RPMI8226 (cell line): Measurements from ENCODE around the gene SLC7A1.

Experiments
- DNase-seq: peaks from one replicate; pipeline ENCODE4 v3.0.0-alpha.2; 2015

The SLC7A1 gene

DNA sequence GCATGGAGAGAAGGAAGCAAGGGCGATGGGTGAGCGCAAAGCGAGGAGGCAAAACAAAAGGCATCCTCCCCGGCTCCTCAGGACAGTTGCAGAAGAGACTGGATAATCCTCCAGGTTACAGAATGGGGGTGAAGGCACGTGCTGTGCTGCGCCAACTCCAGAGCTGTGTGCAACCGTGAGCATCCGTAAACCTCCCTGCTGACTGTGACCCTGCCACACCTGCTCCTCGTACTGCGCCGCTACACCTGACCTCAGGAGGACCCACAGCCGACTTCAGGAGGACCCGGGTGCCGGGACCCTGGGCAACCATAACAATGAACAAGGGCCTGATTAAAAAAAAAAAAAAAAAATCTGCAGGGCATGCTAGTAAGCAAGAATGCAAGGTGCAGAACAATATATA is 68.7 kb downstream of the SLC7A1 start:
- DNase-seq, result no peak

DNA sequence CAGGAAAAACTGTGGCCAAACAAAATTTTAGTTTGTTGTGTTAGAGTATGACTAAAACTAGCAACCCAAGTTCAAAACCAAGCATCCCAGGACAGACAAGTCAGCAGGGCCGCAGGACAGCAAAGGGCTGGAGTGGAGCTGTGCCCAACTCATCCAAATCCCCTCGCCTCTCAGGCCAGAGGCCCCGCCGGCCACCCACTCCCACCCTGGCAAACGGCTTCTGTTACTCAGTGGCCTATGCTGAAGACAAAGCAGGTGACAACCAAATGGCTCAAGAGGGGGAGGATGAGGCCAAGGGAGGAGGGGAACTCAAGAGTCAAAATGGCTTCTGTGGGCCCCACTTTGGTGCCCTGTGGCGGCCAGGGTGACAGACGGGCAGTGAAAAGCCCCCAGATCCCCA is 69.7 kb downstream of the SLC7A1 start:
- DNase-seq, result no peak

DNA sequence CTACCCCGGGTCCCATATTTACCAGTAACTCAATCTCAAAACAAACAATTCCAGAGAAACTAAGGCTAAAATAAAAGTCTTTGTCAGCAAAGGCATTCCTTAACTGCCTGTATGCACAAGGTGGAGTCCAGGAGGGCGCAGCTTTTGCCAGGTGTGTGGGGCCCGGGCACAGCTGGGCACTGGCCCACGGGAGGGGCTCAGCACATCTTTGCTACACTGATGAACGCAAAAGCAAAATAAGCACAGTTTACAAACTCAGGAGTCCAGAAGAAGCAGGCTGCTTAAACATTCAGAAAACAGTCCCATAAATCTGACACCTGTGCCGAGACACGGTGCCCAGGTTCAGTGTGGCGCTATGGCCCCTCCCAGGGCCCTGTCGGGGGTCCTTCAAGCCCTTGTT is 70.8 kb downstream of the SLC7A1 start:
- no peak for DNase-seq

DNA sequence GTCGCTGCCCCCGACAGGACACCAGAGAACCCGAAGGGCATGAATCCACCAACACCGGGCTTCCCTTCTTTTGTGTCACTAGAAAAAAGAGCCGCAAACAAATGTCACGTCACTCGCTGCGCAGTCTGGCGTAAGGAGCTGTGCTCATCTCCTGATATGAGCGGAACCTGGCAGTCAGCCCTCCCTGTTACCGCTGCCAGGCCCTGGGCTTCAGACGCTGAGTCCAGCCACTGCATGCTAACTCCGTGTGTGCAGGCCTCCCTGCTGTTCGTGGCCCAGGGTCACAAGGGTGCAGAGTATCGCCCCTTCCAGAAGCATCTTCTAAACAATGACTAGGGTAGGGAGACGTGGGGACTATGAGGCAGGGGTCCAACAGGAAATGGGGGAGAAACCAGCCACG is 71.3 kb downstream of the SLC7A1 start:
- no peak for DNase-seq

DNA sequence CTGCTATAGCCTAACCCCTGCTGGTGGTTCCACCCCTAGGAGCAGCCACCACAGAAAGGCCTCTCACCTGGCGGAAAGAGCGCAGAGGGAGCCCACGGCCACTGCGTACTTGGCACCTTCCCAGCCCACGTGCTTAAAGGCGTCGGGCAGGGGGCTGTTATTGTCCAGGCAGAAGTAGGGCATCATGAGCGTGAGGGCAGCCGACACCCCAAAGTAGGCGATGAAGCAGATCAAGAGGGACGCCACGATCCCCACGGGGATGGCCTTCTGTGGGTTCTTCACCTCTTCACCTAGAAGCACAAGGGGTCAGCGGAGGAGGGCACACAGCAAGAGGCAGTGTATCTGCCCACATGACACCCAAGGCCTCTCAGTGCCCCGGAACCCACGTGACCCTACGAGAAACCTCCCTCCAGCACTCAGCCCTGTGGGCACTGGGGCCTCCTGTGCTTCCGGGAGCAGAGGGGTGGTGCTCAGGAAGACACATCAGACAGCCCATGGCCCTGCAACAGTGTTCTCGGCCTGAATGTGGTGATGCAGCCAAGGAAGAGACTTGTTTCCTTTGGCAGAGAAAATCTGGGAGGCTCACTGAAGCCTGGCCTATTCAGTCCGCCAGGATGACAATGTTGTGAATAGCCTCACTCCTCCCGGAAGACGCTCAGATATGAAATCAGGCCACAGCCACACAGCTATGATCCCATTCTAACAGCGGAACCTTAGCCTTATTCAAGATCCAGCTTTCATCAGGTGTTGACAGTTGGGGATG is 72.1 kb downstream of the SLC7A1 start:
- DNase-seq, result no peak

DNA sequence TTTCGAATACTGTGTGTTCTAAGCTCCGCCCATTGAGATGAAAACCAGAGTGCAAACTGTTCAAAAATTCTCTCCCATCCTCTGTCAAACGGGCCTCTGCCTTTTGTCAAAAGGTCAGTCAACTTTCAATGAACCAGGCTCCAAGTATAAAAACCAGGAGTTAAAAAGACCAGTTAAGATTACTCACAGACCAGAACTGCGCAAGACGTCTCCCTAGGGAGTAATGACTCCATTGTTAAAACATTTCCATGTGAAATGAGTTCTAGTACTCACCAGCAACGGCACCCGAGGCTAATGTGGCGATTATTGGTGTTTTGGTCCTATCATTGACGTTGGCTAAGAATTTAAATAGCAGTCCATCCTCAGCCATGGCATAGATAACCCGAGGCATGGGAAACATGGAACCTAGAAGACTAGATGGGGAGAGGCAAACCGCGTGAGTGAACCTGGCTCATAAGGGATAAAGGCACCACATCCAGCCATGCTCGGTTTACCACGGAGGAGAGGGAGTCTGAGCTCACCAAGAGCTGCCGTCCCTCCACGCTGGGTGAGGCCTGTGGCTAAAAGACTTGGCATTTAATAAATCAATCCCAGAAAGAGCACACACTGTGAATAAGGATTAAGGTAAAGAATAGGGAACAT is 73.3 kb downstream of the SLC7A1 start:
- no peak for DNase-seq

DNA sequence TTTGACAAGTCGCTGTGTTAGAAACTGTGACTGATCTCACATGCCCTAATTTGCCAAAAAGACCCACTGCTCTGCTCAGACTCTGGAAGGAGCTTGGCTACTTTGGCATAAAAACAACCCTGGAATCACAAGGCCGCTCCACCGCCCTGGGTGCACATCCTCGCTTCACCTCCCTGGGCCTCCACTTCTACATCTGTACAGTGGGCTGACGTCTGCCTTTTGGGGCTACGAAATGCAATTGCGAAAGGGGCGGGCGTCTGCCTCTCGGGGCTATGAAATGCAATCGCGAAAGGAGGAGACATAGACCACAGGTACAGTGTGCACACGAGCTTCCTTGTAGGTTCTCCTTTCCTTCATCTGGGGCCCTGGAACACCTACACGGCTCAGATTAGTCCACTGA is 74.2 kb downstream of the SLC7A1 start:
- no peak for DNase-seq

DNA sequence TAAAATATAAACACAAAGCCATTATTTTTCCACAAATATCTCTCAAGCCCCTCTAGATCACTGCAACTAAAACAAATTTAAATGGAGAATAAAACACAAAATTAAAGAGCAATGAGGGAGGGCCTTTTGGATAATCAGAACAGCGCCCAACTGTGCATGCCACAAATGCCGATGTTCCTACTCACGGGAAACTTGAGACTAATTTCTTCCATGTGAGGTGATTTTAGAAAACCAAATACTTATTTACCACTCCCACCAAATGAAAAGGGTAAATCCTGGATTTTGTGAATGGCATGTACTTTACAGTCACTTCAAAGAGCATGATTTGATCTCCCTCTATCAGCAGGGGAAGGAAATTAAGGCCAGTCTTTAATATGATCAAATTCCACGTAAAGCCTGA is 74.8 kb downstream of the SLC7A1 start:
- DNase-seq, result no peak

DNA sequence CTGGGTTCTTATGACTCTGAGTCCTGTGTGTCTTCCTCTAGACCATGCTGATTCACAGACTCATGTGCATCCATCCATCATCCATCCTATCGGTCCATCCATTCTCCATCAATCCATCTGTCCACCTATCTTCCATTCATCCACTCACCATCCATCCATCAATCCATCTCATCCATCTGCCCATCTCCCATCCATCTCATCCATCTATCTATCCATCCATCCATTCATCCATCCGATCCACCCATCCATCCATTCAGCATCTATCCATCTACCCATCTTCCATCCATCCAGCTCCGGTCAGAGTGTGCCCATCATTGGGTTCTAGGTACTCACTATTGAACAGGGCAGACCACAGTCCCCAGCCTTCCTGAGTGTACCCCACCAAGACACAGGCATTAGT is 75.6 kb downstream of the SLC7A1 start:
- DNase-seq, result no peak

DNA sequence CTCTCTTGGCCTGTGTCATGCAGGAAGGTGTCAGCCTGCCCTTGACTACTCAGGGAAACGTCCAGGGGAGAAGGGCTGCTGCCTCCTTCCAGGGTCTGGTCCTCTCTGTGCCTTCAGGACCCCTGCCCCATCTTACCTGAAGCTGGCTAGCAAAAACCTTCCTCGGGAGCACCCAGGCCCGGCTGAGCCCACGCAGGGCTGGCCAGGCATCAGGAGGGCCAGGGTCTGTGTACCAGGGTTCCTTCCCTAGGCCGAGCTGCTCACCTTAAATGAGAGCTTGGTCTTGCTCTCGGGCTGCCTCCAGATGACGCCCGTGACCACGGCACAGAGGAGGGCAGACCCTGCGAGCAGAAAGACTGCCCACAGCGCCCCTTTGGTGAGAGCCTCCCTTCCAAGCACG is 78.6 kb downstream of the SLC7A1 start:
- DNase-seq, result no peak

DNA sequence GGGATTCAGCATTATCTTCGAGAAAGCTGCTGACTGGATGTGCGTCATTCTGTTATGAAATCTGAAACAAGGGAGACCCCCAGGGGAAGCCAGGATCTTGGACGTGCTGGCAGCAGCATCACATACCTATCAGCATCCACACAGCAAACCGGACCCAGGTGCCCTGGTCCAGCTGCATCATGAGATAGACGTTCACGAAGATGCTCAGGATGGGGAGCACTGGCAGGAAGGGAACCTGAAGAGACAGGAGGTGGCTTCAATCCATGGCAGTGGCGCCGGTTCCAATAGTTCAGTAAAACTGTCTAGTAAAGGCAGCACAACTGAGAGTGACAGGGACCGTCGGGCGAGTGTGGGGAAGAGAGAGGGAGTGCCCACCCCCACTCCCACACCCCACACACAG is 79.5 kb downstream of the SLC7A1 start:
- DNase-seq, result no peak

DNA sequence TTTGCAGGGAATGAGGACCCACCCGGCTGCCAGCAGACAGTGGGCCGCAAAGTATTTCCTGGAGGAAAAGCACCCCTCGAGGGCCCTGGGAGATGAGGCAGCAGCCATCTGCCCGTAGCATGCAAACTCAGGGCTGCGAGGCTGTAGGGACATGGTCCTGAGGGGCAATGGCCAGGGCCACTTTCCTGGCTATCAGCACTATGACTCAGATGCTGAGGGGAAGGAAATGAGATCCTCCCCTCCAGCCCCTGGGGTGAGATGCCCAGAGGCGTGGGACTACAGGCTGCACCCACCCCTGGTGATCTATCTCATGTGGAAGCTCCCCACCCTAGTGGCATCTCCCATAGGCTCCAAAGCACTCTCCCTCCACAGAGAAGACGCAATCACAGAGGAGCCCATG is 80.1 kb downstream of the SLC7A1 start:
- no peak for DNase-seq

DNA sequence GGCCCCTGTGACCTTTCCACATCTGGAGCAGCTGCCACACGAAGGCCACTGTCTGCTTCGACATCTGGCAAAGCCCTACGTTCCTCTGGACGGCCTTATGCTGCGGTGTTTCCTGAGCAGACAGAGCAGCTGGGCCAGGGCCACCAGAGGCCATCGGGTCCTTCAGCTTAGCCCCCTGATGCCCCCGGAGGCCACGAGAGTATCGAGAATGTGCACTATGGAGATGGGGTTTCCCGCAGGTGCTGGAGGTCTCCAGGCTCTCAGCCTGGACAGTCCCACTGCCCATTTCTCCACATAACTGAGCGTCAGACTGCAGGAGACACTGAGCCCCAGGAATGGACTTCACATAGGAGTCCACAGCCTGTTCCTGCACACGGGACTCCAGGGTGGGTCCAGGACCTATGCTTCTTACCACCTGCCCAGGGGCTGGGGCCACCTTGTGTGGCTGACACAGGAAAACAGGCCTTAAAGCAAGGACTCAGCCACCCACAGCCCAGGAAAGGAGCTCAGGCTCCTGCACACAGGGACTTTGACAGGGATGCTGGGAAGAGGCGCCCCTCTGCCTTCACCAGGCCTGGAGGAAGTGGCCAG is 80.7 kb downstream of the SLC7A1 start:
- no peak for DNase-seq

DNA sequence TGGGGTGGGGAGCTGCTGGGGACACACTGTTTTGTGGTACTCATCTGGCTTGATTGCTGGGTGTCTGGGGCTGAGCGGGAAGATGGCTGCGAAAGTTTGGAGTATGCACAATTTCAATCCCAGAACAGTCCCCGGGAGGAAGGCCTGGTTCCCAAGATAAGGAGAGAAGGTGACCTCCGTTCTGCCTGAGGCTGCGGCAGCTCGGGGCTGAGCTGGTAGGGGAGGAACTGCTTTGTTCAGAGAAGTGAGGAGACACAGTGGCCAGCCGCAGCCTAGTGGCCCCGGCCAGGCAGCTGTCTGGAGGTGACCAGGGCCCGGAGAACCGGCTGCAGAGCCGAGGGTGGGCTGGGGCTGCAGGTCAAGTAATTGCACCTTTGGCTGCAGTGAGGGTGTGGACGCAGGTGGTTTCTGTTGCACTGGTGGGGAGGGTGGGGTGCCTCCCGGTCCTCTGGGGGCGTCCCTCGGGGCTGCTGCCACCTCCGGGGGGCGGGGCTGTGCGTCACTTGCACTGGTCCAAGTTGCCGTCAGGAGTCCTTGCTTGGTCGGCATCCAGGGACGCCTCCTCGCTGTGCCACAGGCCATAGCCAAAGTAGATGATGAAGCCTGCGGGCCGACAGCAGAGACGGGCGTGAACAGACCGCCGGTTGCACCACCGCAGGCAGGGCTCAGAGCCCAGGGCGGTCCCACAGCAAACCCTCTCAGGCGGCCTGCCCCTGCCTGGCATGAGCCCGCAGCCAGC is 81.3 kb downstream of the SLC7A1 start:
- no peak for DNase-seq

DNA sequence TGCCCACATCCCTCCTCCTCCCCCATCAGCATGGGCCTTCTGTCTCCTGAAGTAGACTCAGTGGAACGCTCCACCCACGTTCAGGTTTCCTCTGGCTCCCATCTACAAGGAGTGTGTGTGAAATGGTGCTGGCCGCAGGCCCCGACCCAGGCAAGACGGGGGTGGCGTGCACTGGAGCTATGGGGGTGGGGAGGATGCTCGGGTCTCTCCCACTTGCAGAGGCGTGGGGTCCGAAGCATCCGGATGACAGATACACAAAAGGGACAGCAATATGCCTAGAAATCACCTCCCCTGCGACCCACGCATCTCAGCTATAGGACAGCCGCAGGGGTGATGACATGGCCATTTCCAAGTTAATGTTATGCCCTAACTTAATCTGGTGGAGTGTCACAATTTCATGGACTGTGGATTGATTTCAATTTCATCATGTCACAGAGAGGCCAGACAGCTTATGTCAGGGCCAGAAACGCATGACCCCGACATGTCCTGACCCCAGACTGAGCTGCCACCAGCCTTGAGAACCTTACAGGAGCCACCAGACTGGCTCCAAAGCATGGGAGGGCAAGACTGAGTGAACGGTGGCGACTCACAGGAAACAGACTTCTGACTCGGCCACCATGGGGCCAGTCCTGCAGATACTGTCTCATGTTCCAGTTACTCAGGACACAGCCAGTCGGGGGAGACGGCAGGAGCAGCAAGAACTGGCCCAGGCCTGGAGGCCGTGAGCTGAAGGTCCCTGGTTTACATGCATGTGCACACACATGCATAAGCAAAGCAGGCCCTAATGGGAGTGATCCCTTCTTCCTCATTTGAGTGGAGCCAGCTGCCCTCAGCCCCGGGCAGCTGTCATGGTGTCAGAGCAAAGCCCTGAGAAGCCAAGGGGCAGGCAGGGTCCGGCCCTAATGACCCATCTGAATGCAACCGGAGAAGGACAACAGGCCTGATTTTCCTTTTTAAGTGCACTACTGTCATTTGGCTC is 82.2 kb downstream of the SLC7A1 start:
- DNase-seq, result no peak

DNA sequence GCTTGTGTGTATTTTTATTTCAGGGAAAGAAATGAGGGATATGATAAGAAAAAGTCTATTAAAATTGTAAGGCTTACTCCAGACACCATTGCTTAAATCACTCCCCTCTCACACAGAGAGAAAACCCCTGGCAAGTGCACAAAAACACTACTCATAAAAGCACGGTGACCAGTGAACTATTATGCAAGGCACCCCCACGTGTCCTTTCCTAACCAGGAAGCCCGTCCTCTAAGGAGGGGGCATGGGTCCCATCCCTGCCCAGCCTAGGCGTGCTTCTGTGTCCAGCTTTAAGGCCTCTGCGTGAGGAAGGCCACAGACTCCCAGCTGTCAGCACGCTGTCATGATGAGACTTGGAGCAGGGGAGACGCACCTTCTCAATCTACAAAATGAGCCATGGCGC is 83.5 kb downstream of the SLC7A1 start:
- no peak for DNase-seq

DNA sequence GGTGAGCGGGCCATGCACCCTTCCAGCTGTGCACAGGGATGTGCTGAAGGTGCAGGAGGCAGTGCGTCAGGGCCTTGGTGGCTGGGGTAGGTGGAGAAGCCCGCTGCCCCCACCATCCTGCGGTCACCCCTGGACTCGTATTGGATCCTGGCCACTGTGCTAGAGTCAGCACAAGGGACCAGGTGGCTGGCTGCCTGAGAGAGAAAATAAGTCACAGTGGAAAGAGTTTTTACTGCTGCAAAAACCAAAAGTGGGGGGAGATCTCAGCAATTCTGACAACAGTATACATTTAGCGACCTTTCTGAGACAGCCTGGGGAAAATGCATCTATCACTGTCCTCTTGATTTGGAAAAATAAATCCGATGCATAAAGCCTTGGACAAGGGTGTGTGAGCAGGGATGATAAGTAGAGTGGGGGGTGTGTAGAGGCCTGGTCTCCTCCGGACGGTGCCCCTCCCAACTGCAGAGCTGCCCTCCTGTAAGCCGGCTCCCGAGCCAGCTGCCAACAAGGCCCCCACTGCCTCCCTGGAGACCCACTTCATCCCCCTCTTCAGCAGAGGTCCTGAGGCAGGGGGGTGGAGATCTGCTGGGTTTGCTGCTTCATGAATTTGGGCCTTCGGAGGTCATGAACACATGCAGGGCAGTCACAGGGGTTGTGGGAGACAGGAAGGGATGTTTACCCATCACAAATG is 84.2 kb downstream of the SLC7A1 start:
- no peak for DNase-seq

DNA sequence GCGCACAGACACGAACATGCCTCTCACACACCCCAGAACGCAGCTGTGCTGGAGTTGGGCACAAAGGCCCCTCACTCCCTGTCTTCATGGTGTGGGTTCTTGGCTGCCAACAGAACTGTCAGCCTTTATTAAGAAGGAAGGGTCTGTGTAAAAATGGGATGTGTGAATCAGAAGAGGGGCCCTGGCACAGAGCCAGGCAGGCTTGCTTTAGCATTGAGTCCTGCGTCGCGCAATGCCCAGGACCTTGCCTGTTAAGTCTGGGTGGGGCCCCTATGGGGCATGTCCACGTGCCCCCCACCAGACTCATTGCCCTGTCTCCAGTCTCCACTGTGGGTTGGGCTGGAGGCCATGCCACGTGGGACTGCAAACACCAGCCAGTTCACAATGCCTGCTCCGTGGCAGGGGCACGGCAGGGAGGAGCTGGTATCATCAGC is 84.8 kb downstream of the SLC7A1 start:
- DNase-seq, result no peak

DNA sequence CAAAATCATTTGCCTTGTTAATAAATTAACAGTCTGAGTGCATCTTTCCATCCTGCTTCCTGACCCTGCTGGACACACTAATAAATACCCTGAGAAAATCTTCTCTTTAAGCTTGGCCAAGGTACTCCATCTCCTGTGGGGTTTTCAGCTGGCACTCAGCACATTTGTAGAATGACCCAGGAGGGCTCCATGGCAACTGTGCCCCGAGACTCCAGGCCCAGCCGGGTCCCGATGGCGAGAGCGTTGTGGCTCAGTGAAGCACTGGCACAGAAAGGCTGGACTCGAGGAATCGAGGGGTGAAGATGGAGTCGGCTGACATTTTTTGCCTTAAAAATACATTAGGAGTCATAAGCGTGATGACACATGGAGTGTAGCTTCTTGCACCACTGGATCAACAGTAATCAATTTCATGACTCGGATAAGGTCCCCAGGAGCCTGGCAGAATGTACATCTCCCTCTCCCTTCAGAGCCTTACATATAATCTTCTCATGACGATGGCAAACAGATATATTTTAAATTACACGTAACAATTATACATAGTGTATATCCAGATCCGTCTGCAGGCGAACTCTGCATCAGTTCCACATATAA is 85.4 kb downstream of the SLC7A1 start:
- DNase-seq, result no peak

DNA sequence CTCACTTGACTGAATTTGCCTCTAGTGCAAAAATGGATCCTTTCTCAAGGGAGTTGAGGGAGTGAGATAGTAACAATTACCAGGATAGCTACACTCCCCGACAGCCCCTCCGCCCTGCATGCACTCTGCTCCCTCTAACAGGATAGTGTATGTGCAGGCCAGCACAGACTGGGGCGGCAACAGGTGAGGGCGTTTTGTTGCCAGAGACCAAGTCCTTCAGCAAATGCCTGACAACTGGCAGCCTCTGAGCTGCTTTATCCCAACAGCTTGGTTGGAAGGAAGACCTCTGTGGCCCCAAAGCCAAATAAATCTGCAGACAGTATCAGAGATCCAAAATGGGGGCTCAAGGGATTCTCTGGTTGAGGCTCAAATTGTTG is 86.6 kb downstream of the SLC7A1 start:
- DNase-seq, result no peak

DNA sequence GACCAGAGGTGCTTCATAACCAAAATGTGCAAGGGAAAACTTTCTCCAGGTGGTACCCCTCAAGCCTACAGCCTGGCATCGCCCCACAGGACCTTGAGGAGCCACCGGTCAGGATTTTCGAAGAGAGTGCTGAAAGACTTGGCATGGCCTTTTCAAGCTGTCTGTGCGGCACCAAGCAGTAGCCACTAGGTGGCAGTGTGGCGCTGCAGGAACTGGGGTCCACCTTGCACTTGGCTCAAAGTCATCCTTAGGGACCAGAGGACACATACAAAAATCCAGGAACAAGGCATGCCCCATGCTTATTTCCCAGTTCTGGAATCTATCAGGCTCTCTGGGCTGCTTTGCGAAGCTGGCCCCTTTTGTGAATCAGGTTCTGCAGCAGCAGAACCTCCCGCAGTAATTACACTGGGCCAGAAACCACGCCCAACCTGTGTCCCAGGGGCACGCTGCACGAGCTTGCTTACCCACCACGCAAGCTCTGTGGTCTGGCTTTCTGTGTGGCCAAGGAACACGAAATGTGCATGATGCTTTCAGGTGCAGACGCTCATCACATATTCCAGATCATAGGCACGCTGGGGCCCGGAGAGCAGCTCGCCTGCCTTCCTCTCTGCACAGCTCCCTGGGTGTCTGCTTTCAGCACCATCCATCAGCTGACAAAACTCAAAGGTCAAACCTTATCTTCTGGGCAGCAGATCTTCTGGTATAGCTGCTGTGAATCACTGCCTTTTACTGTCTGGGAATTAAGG is 87.2 kb downstream of the SLC7A1 start:
- DNase-seq, result peak; percentile 70
